HG03108 (cell line): ENCODE data around the gene SMAD1.

Experiments
- ATAC-seq: cut with Tn5 transposase; IDR thresholded peaks from one replicate; pipeline ENCODE4 v1.9.1; 2021; ENCODE audit warnings: moderate library complexity; ENCODE audit not compliant: unreplicated experiment

Gene SMAD1

GRCh38 chr4:145488310-145488709, 6.7 kb downstream of the SMAD1 start:
- no peak for ATAC-seq

GRCh38 chr4:145489556-145489955, 7.9 kb downstream of the SMAD1 start:
- no peak for ATAC-seq

- no peak for ATAC-seq
Observed at GRCh38 chr4:145490361-145490760, 8.7 kb downstream of the SMAD1 start.

- no peak for ATAC-seq
Observed at GRCh38 chr4:145490796-145491195, 9.1 kb downstream of the SMAD1 start.

- no peak for ATAC-seq
Observed at GRCh38 chr4:145492376-145492775, 10.7 kb downstream of the SMAD1 start.

GRCh38 chr4:145493166-145493565, 11.5 kb downstream of the SMAD1 start:
- no peak for ATAC-seq

- no peak for ATAC-seq
Observed at GRCh38 chr4:145494666-145495270, 13.1 kb downstream of the SMAD1 start.

GRCh38 chr4:145496292-145496691, 14.6 kb downstream of the SMAD1 start:
- no peak for ATAC-seq

GRCh38 chr4:145497199-145498149, 15.8 kb downstream of the SMAD1 start:
- no peak for ATAC-seq

- peak; percentile 55 for ATAC-seq
Observed at GRCh38 chr4:145498430-145498829, 16.8 kb downstream of the SMAD1 start.

GRCh38 chr4:145501051-145501660, 19.5 kb downstream of the SMAD1 start:
- peak; percentile 48 for ATAC-seq

GRCh38 chr4:145502809-145503208, 21.2 kb downstream of the SMAD1 start:
- no peak for ATAC-seq

GRCh38 chr4:145503486-145504072, 21.9 kb downstream of the SMAD1 start:
- no peak for ATAC-seq

GRCh38 chr4:145505995-145506394, 24.3 kb downstream of the SMAD1 start:
- no peak for ATAC-seq

- no peak for ATAC-seq
Observed at GRCh38 chr4:145507636-145508035, 26.0 kb downstream of the SMAD1 start.

GRCh38 chr4:145511913-145512522, 30.4 kb downstream of the SMAD1 start:
- ATAC-seq = no peak

- no peak for ATAC-seq
Observed at GRCh38 chr4:145513020-145513621, 31.5 kb downstream of the SMAD1 start.

- ATAC-seq = no peak
Observed at GRCh38 chr4:145520172-145520571, 38.5 kb downstream of the SMAD1 start.

- ATAC-seq = no peak
Observed at GRCh38 chr4:145521282-145521681, 39.6 kb downstream of the SMAD1 start.

- no peak for ATAC-seq
Observed at GRCh38 chr4:145523117-145523516, 41.5 kb downstream of the SMAD1 start.

- no peak for ATAC-seq
Observed at GRCh38 chr4:145524552-145524951, 42.9 kb downstream of the SMAD1 start.
